OCI-LY3 (cell line): Measurements from ENCODE around the gene ZC3H18.

ENCODE experiments used
- H2AFZ ChIP-seq: fragments of 200-600, 300-600 bp; shearing (Covaris generic); 2 replicates; pipeline ENCODE4 v1.6.0; 2014; ENCODE audit warnings: antibody characterized with exemption, low read depth, low read length
- H3K27ac ChIP-seq: fragments of 200-600, 300-600 bp; sonication (generic); 2 replicates; pipeline ENCODE4 v1.5.1; 2014; ENCODE audit warnings: mild to moderate bottlenecking, low read length, moderate library complexity, mixed read lengths
- H3K27me3 ChIP-seq: fragments of 200-600, 300-600 bp; sonication (generic); 2 replicates; pipeline ENCODE4 v1.6.1; 2014; ENCODE audit warnings: low read depth, low read length, mixed read lengths
- H3K36me3 ChIP-seq: fragments of 200-600, 300-600 bp; sonication (generic); replicated peaks from 2 replicates; pipeline ENCODE3; 2014; ENCODE audit warnings: low read depth, low read length, mixed read lengths
- H3K4me1 ChIP-seq: fragments of 300-600, 200-600 bp; sonication (generic); 2 replicates; pipeline ENCODE4 v1.6.1; 2014; ENCODE audit warnings: low read length, mixed read lengths
- H3K4me2 ChIP-seq: fragments of 200-600, 300-600 bp; sonication (generic); 2 replicates; pipeline ENCODE4 v1.6.1; 2014; ENCODE audit warnings: low read length, mixed read lengths
- H3K4me3 ChIP-seq: fragments of 300-600, 200-600 bp; sonication (generic); 2 replicates; pipeline ENCODE4 v1.5.1; 2014; ENCODE audit warnings: antibody characterized with exemption, mild to moderate bottlenecking, low read length, moderate library complexity
- H3K79me2 ChIP-seq: fragments of 300-600, 200-600 bp; shearing (Covaris generic); 2 replicates; pipeline ENCODE4 v1.6.1; 2014; ENCODE audit warnings: mild to moderate bottlenecking, low read length, mixed read lengths
- H3K9ac ChIP-seq: fragments of 300-600, 200-600 bp; shearing (Covaris generic); 2 replicates; pipeline ENCODE4 v1.6.0; 2014; ENCODE audit warnings: mild to moderate bottlenecking, low read length, moderate library complexity
- H3K9me3 ChIP-seq: fragments of 200-600, 300-600 bp; shearing (Covaris generic); 2 replicates; pipeline ENCODE4 v1.6.1; 2014; ENCODE audit warnings: low read length, mixed read lengths; ENCODE audit not compliant: insufficient read depth
- H4K20me1 ChIP-seq: fragments of 200-600, 300-600 bp; sonication (generic); 2 replicates; pipeline ENCODE4 v1.6.1; 2016; ENCODE audit warnings: low read length, mixed read lengths; ENCODE audit not compliant: insufficient read depth
- CTCF ChIP-seq: fragments of 200-600, 300-600 bp; sonication (generic); IDR thresholded peaks from 2 replicates; pipeline ENCODE4 v1.5.1; 2014; ENCODE audit warnings: antibody characterized with exemption, low read length, low read depth
- EZH2phosphoT487 ChIP-seq: fragments of 200-600 bp; shearing (Covaris generic); IDR thresholded peaks from 2 replicates; pipeline ENCODE4 v1.6.1; 2018; ENCODE audit warnings: antibody characterized with exemption, mixed run types, low read depth

The ZC3H18 gene

GRCh38 chr16:88618182-88618955 lies 48.2 kb downstream of the ZC3H18 start:
- Histone ChIP-seq H3K4me2 (no peak overlapping the region), H3K79me2 (peaks cover 23% of the 10 kb centered on the region; the same call in 1 of the 2 replicates), H3K4me1 (no peaks in the 10 kb centered on the region), H3K27me3 (no peaks in the 10 kb centered on the region), H2AFZ (no peak overlapping the region), H4K20me1 (peaks cover 24% of the 10 kb centered on the region), H3K27ac (no peak overlapping the region), H3K9me3 (no peaks in the 10 kb centered on the region), H3K36me3 (peaks cover 26% of the 10 kb centered on the region), H3K9ac (no peak overlapping the region), H3K4me3 (no peak overlapping the region)
- TF ChIP-seq EZH2phosphoT487: no peak
- no peak for TF ChIP-seq CTCF

GRCh38 chr16:88618956-88619667 lies 48.9 kb downstream of the ZC3H18 start:
- H3K9me3 ChIP-seq: no peaks in the 10 kb centered on the region
- TF ChIP-seq EZH2phosphoT487: no peak
- TF ChIP-seq CTCF: no peak
- H4K20me1 ChIP-seq: peaks cover 19% of the 10 kb centered on the region
- H3K79me2 ChIP-seq: peaks cover 19% of the 10 kb centered on the region; the same call in 1 of the 2 replicates
- no peak overlapping the region for H3K9ac ChIP-seq
- no peak overlapping the region for H3K4me2 ChIP-seq
- no peaks in the 10 kb centered on the region for H3K4me1 ChIP-seq
- H3K27me3 ChIP-seq: no peaks in the 10 kb centered on the region
- H2AFZ ChIP-seq: no peak overlapping the region
- H3K36me3 ChIP-seq: peaks cover 26% of the 10 kb centered on the region
- H3K27ac ChIP-seq: no peak overlapping the region
- no peak overlapping the region for H3K4me3 ChIP-seq

- Histone ChIP-seq H3K36me3 (peaks cover 29% of the 10 kb centered on the region), H3K79me2 (peaks cover 16% of the 10 kb centered on the region; the same call in 1 of the 2 replicates), H3K4me2 (no peak overlapping the region), H3K4me3 (no peak overlapping the region), H3K27me3 (no peaks in the 10 kb centered on the region), H3K27ac (no peak overlapping the region), H2AFZ (no peak overlapping the region), H3K4me1 (no peaks in the 10 kb centered on the region), H4K20me1 (peaks cover 14% of the 10 kb centered on the region), H3K9me3 (no peaks in the 10 kb centered on the region), H3K9ac (no peak overlapping the region)
- TF ChIP-seq EZH2phosphoT487 (no peak), CTCF (no peak)
Measured at GRCh38 chr16:88619859-88620815, 49.9 kb downstream of the ZC3H18 start.
